COLO829 (cell line): Measurements from ENCODE around the gene ITGA7.
"Not testable (repeated sequence)": the region's sequence is repeated elsewhere in the genome, so short reads cannot be mapped to it uniquely, and the experiment has no call there.

Source experiments
- DNase-seq: peaks from one replicate; pipeline ENCODE4 v3.0.0; 2012; ENCODE audit warnings: low spot score

The ITGA7 gene

DNA sequence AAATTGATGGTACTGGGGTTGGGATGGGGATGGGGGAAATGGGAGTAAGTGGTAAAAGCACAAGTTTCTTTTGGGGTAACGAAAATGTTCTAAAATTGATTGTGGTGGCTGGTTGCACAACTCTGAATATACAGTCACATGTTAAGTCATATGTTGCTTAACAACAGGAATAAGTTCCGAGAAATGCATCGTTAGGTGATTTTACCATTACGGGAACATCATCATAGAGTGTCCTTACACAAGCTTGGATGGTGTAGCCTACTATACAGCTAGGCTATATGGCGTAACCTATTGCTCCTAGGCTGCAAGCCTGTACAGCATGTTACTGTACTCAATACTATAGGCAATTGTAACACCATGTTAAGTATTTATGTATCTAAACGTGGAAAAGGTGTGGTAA is 31.0 kb downstream of the ITGA7 start:
- no peak for DNase-seq

DNA sequence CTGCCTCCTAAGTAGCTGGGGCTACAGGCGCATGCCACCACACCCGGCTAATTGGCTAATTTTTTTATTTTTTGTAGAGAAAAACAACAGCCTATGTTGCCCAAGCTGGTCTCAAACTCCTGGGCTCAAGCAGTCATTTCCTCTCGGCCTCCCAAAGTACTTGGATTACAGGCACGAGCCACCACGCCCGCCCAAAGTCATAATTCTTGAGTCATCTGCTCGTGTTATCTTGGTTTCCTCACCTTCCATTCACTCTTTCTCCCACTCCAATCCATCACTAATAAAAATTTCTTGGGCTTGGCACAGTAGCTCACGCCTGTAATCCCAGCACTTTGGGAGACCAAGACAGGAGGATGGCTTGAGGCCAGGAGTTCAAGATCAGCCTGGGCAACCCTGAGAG is 32.0 kb downstream of the ITGA7 start:
- no peak for DNase-seq

DNA sequence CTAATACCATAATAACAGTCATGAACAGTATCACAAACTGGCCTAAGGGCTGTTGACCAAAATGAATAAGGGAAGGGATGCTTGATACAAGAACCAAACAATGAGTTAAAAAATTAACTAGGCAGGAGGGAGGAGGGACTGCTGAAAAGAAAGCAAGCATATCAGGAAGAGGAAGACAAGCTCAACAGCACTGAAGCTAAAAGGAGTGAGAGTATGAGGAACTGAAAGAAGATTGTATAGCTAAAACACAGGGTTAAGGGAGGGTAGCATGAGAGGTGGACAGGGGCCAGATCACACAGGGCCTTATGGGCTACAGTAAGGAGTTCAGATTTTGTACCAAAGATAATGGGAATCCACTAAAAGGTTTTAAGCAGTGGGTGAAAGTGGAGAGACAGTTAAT is 34.1 kb downstream of the ITGA7 start:
- no peak for DNase-seq

DNA sequence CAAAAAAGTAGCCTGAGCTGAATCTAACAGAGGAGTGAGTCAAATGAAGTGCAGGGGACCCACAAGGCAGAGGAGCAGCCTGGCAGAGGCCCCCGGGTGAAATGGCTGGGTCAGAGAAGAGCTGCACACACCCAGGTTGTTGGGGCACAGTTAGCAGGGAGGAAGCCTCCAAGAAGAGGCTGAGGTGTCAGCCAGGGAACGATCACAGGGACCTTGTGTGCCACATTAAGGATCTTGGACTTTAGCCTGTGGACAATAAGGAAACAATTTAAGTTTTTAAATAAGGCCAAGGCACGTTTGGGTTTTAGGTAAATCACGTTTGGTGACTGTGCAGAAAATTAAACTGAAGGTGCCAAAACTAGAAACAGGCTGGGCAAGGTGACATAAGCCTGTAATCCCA is 36.0 kb downstream of the ITGA7 start:
- DNase-seq: no peak

DNA sequence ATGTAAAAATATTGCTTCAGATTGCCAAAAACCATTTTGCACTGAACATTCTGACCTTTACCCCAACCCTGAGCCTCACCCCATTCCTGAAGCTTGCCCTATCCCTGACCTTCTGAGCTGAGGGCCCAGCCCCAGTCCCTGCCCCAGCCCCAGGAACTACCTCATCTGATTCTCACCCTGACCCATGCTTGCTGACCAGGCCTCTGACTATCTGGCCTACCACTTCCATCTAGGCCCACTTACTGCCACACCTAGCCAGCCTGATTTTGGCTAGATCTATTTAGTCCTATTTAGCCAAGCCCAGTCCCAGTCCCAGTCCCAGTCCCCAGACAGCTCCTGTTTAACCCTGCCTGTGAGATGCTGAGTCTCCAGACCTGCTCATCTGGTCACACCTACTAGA is 37.4 kb downstream of the ITGA7 start:
- no peak for DNase-seq

DNA sequence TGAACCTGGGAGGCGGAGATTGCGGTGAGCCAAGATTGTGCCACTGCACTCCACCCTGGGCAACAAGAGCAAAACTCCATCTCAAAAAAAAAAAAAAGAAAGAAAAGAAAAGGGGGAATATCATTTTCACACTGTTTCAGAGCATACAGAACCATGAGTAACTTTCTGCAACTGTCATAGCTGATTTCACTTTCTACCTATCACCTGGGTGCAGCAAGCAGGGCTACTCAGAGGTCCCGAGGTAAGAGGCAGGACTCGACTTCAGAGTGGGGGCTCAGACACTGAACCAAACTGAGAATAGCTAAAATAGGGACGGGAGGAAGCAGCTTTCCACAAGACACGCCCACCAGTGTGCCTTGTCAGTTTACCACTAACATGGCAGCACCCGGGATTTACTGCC is 41.2 kb downstream of the ITGA7 start:
- no peak for DNase-seq

DNA sequence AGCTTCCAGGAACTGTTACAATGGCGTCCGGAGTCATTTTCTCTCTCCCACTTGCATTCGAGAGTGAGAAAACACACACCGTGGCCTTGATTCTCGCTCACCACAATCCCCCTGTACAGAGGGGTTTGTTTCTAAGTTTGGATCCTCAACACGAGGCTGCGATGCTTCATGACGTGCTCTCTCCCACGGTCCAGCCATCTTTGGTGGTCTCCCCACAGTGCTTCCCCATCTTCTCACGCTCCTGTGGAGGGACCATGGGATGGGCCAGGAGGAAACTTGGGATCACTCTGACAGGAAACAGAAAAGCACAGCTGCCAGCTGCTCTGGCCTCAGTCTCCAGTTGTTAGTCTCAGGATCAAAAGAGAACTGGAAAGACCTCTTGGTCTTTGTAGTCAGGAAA is 42.9 kb downstream of the ITGA7 start:
- no peak for DNase-seq

DNA sequence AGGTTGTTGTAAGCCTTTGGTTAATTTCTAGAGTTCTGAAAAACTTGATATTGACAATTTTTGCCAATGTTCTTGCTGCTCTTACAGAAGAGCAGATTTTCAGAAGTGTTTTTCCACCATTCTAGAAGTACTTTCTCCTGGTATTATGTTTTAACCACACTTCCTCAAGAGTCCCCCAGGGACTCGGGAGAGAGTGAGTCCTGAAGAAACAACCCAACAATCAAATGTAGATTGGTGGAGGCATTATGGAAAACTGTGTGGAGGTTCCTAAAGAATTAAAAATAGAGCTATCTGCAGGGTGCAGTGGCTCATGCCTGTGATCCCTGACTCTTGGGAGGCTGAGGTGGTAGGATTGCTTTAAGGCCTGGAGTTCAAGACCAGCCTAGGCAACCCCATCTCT is 44.3 kb downstream of the ITGA7 start:
- DNase-seq: no peak

DNA sequence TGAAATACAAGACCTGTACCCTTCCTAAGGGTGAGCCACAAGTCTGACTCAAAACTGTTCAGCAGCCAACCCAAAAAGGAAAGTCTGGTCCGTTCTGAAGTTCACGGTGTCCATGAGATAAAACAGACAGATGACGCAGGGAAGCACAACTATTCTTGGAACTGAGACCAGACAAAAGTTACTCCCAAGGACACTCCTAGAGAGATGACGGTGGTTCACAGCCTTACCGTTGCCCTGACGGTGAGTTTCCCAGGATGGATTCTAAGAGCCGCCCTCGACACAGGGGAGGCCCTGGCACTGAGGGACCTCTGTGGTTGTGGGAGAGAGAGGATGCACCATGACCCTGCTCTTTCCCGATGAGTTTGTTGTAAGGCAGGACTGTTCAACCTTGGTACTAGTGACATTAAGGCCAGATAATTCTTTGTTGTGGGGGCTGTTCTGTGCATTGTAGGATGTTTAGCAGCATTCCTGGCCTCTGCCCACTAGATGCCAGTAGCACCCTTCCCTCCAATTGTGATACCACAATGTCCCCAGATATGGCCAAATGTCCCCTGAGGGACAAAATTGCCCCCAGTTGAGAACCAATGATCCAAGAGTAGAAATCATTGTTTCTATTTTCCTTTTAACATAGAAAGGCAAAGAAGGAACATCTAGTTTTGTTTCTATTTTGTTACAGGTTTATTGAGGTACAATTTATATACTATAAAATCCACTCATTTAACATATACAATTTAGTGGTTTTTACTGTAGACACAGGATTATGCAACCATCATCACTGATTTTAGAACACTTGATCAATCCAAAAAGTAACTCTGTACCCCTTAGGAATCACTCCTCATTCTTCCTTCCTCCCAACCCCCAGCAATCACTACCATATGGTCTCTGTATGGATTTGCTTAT is 48.0 kb downstream of the ITGA7 start:
- no peak for DNase-seq

DNA sequence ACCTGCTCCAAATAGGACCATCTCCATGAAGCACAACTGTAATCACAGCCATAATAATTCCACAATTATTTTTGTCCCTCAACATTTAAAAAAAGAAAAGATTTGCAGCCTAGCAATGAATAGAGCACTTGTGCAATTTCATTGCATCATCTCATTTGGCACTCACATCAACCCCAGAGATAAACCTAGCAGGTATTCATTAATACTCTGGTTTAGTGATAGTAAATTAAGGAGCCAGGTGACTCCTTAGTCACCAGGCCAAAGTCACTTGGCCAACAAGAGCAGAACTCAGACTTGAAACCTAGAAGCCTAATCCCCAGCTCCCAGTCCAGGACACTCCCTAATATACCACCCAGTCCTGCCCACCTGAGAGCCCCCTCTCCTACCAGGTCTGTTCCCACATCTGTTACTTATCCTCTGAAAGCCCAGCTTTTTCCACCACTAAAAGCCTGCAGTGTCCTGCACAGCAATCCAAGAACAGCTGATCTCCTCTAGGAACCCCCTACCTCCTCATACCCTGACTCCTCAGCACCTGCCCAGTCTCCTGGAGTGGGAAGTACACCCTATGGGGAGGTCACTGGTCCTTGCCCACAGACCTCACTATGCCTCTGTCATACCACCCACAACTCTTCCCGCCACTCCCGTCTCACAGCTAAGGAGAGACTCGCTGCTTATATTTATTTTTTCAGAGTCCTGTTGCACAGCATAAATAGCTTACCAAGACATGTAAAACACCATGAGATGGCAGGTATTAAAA is 48.9 kb downstream of the ITGA7 start:
- no peak for DNase-seq

DNA sequence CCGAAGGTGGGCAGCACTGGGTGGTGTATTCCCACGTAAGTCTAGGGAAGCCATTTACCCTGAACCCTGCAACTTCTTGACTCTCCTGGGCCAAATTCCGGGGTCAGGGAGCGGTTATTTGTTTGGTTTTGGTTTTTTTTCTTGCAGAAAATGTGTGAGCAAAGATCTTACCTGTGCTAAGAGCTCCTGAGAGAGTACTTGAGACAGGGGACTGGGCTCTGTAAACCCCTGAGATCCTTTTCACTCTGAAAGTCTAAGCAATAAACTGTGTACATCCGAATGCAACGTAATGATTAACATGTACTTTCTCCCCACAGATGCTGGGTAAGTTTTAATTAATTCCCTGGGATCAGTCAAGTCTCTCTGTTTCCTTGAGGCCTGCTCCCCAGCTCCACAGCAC is 49.5 kb downstream of the ITGA7 start:
- no peak for DNase-seq

DNA sequence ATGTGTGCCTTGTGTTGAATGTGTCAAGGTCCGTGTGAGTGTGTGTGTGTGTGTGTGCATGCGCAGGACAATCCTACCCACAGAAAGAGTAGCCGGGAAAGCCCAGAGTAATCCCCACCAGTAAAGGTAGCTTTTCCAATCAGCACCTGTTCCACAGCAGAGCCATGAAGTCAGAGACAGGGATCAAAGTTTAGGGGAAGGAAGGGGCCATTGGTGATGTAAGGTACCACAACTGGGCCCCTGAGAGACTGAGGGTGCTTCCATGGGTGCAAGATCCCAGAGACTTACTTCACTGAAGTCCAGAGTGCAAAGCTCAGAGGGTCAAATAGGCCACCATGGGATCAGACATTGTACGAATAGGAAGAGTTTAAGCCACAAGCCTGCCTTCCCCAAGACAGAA is 50.5 kb downstream of the ITGA7 start:
- no peak for DNase-seq

DNA sequence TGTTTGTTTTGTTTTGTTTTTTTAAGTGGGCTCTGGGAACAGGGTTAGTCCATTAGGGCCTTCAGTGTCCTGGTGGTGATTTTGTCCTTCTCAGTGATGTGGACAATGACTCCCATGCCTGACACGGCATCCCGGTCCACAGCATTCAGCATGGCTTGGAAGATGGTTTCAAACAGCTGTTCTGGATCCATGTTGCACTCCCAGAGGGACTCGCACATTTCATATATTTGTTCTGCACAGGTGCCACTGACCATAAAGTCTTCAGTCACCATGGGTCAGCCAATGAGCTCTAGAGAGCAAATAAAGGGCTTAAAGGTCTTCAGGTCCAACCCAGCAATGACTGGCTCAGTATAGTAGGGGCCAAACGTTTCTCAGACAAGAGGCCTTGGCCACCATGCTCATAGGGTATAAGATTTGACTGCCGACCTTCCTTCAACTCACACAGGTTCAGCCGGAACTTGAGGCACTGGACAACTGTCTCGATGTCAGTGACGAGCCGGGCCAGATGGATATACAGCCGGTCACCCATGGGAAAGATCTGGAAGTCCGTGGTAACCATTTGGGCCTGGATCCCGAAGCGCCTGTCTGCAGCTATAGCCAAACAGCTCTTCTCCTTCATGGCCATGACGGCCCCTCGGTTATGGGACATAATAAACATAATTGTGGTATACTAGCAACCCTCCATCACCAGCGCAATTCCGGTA is 53.0 kb downstream of the ITGA7 start:
- DNase-seq: no peak

DNA sequence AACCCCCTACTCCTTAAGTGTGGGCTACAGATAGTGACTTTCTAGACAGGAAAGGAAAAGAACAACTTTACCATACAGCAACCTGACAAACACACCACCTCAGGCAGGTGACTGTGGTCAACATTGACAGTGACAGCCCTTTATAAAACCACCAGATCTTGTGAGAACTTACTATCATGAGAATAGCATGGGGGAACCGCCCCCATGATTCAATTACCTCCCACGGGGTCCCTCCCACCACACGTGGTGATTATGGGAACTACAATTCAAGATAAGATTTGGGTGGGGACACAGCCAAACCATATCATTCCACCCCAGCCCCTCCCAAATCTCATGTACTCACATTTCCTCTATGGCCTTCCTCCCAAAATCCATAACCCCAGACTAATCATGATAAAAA is 54.7 kb downstream of the ITGA7 start:
- DNase-seq: no peak

DNA sequence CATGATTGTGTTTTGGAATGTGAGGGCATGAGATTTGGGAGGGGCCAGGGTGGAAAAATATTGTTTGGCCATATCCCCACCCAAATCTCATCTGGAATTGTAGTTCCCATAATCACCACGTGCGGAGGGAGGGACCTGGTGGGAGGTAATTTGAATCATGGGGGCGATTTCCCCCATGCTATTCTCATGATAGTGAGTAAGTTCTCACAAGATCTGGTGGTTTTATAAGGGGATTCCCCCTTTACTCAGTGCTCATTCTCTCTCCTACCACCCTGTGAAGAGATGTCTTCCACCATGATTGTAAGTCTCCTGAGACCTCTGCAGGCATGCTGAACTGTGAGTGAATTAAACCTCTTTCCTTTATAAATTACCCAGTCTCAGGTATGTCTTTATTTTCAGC is 55.4 kb downstream of the ITGA7 start:
- DNase-seq: no peak

DNA sequence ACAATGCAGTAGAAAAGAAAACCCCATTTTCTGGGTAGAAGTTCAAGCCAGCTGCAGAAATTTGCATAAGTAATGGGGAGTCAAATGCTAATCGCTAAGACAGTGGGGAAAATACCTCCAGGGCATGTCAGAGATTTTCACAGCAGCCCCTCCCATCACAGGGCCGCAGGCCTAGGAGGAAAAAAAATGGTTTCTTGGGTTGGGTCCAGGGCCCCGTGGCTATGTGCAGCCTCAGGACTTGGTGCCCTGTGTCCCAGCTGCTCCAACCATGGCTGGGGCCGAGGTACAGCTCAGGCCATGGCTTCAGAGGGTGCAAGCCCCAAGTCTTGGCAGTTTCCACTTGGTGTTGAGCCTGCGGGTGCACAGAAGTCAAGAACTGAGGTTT is 56.4 kb downstream of the ITGA7 start:
- no peak for DNase-seq

DNA sequence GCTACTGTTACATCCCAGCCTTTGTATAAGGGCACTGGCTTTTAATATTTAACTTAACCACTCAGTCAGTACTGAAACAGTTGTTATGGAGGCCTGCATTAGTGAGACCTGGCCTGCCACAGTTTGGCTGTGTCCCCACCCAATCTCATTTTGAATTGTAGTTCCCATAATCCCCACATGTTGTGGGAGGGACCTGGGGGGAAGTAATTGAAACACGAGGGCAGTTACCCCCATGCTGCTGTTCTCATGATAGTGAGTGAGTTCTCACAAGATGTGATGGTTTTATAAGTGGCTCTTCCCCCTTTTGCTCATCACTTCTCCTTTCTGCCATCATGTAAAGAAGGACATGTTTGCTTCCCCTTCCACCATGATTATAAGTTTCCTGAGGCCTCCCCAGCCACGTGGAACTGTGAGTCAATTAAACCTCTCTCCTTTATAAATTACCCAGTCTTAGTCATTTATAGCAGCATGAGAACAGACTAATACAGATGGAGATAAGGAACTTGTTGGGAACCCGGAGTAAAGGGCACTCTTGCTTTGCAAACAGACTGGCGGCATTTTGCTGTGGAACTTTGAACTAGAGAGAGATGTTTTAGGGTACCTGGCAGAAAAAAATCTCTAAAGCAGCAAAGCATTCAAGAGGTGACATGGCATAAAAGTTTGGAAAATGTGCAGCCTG is 56.9 kb downstream of the ITGA7 start:
- not testable (repeated sequence) for DNase-seq

DNA sequence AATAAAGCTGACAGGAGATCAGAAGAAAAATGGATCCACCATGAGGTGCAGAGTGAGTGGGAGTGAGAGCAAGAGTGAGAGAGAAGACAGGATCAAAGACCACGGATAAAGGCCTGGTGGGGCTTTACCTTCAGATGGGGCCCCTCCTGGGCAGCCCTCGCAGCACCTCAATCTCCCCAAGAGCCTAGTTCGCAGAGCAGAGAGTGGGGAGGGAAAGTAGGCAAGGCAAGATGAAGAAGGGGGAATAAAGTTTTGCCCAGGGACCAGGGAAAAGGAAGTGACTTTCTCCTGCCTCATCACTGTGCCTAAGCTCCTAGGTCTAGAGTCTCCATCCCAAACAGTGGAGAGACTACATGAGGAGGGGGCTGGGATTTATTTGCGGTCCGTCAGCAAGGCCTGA is 60.7 kb downstream of the ITGA7 start:
- no peak for DNase-seq

DNA sequence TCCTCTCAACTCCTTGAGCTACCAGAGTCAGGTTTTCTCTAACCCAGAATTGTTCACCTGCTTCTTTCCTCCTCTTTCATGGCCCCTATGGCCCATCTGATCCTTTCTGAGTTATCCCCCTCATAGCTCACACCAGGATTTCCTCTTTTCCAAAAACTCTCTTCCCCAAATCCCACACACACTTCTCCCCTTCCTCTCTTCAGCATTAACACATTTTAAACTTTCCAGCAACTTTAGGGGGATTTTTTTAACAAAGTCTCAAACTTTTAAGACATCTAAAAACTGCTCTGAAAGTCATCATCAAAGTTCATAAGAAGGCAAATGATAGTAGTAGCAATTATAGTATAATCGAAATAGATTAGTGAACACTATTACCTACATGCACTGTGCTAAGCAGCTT is 63.1 kb downstream of the ITGA7 start:
- no peak for DNase-seq

DNA sequence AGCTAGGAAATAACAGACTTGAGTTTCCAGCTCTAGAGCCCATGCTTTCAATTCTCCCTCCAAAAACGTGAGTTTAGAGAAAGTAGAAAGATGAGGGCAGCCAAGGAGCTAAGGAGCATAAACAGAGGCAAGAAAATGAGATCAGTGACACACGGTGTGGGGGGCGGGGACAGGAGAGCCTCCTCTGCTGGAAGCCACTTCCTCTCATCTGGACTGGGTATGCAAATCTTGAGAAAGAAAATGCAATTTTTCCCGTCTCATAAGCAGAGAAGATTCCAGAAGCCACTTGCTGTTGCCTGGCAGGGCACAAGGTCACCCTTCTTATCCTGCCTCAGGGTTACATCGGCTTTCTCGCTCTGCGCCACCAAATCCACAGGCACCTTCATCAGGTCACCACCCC is 65.0 kb downstream of the ITGA7 start:
- DNase-seq: no peak

DNA sequence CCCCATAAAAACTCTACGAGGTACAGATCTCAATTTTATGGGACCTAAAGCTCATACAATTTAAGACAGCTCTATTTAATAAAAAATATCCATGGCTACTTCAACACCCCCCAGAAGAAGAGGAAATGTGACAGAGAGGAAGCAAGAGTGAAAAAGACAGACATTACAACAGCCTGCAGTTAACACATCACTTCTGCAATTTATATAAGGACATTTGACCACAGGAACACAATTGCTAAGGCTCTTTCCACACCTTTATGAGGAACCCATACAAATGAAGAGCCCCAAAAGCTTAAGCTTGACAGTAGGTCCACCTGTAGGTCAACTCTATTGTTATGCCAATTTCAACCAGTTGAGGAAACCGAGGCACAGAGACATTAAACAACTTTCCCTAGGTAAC is 65.4 kb downstream of the ITGA7 start:
- DNase-seq: no peak

DNA sequence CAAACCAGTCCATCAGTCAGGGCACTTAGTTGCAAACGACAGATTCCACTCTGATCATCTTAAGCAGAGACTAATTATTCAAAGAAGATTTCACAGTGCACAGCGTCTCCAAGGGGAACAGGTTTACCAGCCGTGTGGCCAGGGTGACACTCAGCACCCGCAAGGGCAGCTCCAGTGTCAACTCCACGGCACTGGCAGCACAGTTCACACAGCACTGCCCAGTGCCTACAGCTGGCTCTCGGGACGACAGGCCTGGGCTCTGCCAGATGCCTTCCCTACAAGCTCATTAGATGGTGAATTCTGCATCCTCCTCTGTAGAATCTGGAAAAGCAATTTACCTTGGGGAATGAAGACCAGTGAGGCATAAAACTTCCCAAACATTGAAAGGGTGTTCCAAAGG is 66.1 kb downstream of the ITGA7 start:
- no peak for DNase-seq
